ENCODE data around the gene SLC25A1.

DNA sequence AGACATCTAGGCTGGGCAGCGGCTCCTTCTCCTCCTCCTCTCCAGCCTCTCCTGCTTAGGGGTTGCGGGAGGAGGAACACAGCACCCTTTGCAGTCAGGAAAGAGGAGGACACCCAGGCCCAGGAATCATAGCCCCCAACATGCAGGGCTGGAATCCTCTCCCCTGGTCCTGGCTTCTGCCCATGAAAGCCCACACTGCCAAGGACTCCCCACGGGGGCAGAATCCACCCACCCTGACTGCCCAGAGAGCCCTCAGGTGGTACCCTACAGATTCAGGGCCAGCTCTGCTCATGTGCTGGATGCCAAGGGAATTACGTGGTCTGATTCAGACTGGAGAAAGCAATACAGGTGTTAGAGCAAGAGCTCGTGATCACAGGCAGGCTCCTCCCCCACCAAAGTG lies 38.6 kb downstream of the SLC25A1 start:
- TF ChIP-seq CTCF (IDR thresholded peaks at IDR 0.05; ENCODE audit: low read depth, low read length) (no peak), EZH2phosphoT487 (IDR thresholded peaks at IDR 0.05; ENCODE audit: low read depth) (no peak)
